WTC11 (cell line): ENCODE measurements around the gene RFPL3. TPM values are rescaled to one million over a fixed set of nuclear protein-coding genes. Genes with fewer than 3 reads are reported as not detected.

Experiments
- ATAC-seq: fragments of 200-7000 bp; cut with Tn5 transposase; 2 replicates; pipeline ENCODE4 v1.10.0; 2021; ENCODE audit warnings: mild to moderate bottlenecking, moderate library complexity
- CTCF ChIA-PET: fragments of 300-600 bp; sonication (Branson Sonifier 250); formaldehyde crosslinking; loops from one replicate; lab custom pipeline; 2021; ENCODE audit warnings: antibody characterized with exemption; lab: Charles Lee
- POLR2A ChIA-PET: fragments of 350-600 bp; sonication (Branson Sonifier 250); formaldehyde crosslinking; loops from one replicate; lab custom pipeline; 2021; ENCODE audit warnings: antibody characterized with exemption; lab: Charles Lee
- DNase-seq: peaks from one replicate; pipeline ENCODE4 v3.0.0; 2021; ENCODE audit warnings: low spot score
- H3K27ac Mint-ChIP-seq: 2 replicates; pipeline ENCODE4 v1.8.0; 2021; ENCODE audit warnings: mixed read lengths
- H3K27me3 Mint-ChIP-seq: 2 replicates; pipeline ENCODE4 v1.8.0; 2021; ENCODE audit warnings: low read depth, mild to moderate bottlenecking, moderate library complexity, mixed read lengths
- H3K36me3 Mint-ChIP-seq: 2 replicates; pipeline ENCODE4 v1.8.0; 2021; ENCODE audit warnings: mixed read lengths
- H3K4me1 Mint-ChIP-seq: 2 replicates; pipeline ENCODE4 v1.8.0; 2022; ENCODE audit warnings: mixed read lengths
- H3K4me3 Mint-ChIP-seq: 2 replicates; pipeline ENCODE4 v1.8.0; 2021; ENCODE audit warnings: mild to moderate bottlenecking, moderate library complexity, mixed read lengths
- H3K9me3 Mint-ChIP-seq: 2 replicates; pipeline ENCODE4 v1.8.0; 2021; ENCODE audit warnings: mixed read lengths
- FOXJ3 ChIP-seq: sonication (generic); formaldehyde crosslinking; IDR thresholded peaks from 2 replicates; pipeline ENCODE4 v1.9.0; 2021; ENCODE audit warnings: missing genetic modification reagents, mild to moderate bottlenecking, borderline replicate concordance
- FOXP1 ChIP-seq: sonication (generic); formaldehyde crosslinking; IDR thresholded peaks from 2 replicates; pipeline ENCODE4 v1.8.0; 2022; ENCODE audit warnings: missing genetic modification reagents, mild to moderate bottlenecking, moderate library complexity, borderline replicate concordance
- OVOL2 ChIP-seq: fragments of 250-450 bp; sonication (Bioruptor Pico); IDR thresholded peaks from 2 replicates; pipeline ENCODE4 v1.9.0; 2021; ENCODE audit warnings: mild to moderate bottlenecking, borderline replicate concordance
- RELA ChIP-seq: sonication (generic); formaldehyde crosslinking; IDR thresholded peaks from 2 replicates; pipeline ENCODE4 v1.8.1; 2022; ENCODE audit warnings: missing genetic modification reagents, mild to moderate bottlenecking, borderline replicate concordance
- SMAD4 ChIP-seq: sonication (generic); formaldehyde crosslinking; IDR thresholded peaks from 2 replicates; pipeline ENCODE4 v1.8.0; 2022; ENCODE audit warnings: mild to moderate bottlenecking, missing genetic modification reagents
- SOX15 ChIP-seq: fragments of 250-450 bp; sonication (Bioruptor Pico); IDR thresholded peaks from 2 replicates; pipeline ENCODE4 v1.9.0; 2021; ENCODE audit warnings: mild to moderate bottlenecking
- TEAD1 ChIP-seq: sonication (generic); formaldehyde crosslinking; IDR thresholded peaks from 2 replicates; pipeline ENCODE4 v1.8.0; 2022; ENCODE audit warnings: mild to moderate bottlenecking, missing genetic modification reagents
- ZNF121 ChIP-seq: sonication (generic); formaldehyde crosslinking; IDR thresholded peaks from 2 replicates; pipeline ENCODE4 v1.8.0; 2023; ENCODE audit warnings: missing genetic modification reagents
- ZNF138 ChIP-seq: sonication (generic); formaldehyde crosslinking; conservative IDR thresholded peaks from 2 replicates; pipeline ENCODE4 v1.8.1; 2022; ENCODE audit warnings: mild to moderate bottlenecking, moderate library complexity, missing genetic modification reagents
- ZNF317 ChIP-seq: sonication (generic); formaldehyde crosslinking; IDR thresholded peaks from 2 replicates; pipeline ENCODE4 v1.8.1; 2023; ENCODE audit warnings: low read depth, mild to moderate bottlenecking, moderate library complexity, missing genetic modification reagents, borderline replicate concordance
- ZNF423 ChIP-seq: fragments of 250-450 bp; sonication (Bioruptor Pico); IDR thresholded peaks from 2 replicates; pipeline ENCODE4 v2.1.2; 2022; ENCODE audit warnings: mild to moderate bottlenecking, moderate library complexity
- total RNA-seq: library from RNA; stranded (reverse); gene quantifications from 3 replicates; pipeline ENCODE4 v1.2.3, GENCODE V29; 2021
- TF ChIP-seq, protein P1 (sequence below): sonication (generic); formaldehyde crosslinking; IDR thresholded peaks from 2 replicates; pipeline ENCODE4 v1.8.1; 2023; ENCODE audit warnings: mild to moderate bottlenecking, missing genetic modification reagents, borderline replicate concordance
- TF ChIP-seq, protein P2 (sequence below): sonication (generic); formaldehyde crosslinking; IDR thresholded peaks from 2 replicates; pipeline ENCODE4 v1.8.1; 2022; ENCODE audit warnings: low read depth, missing genetic modification reagents, borderline replicate concordance
- TF ChIP-seq, protein P3 (sequence below): sonication (generic); formaldehyde crosslinking; IDR thresholded peaks from 2 replicates; pipeline ENCODE4 v1.8.0; 2022; ENCODE audit warnings: mild to moderate bottlenecking, missing genetic modification reagents
- TF ChIP-seq, protein P4 (sequence below): sonication (generic); formaldehyde crosslinking; IDR thresholded peaks from 2 replicates; pipeline ENCODE4 v1.8.1; 2023; ENCODE audit warnings: mild to moderate bottlenecking, moderate library complexity, missing genetic modification reagents
- TF ChIP-seq, protein P5 (sequence below): sonication (generic); formaldehyde crosslinking; IDR thresholded peaks from 2 replicates; pipeline ENCODE4 v1.8.1; 2023; ENCODE audit warnings: mild to moderate bottlenecking, missing genetic modification reagents, moderate library complexity
- TF ChIP-seq, protein P6 (sequence below): fragments of 250-450 bp; sonication (Bioruptor Pico); IDR thresholded peaks from 2 replicates; pipeline ENCODE4 v1.9.0; 2021; ENCODE audit warnings: mild to moderate bottlenecking
- TF ChIP-seq, protein P7 (sequence below): sonication (generic); formaldehyde crosslinking; IDR thresholded peaks from 2 replicates; pipeline ENCODE4 v1.8.1; 2023; ENCODE audit warnings: mild to moderate bottlenecking, missing genetic modification reagents

Gene RFPL3
- total RNA-seq, 1 experiment from 2014 or later, result not detected

DNA sequence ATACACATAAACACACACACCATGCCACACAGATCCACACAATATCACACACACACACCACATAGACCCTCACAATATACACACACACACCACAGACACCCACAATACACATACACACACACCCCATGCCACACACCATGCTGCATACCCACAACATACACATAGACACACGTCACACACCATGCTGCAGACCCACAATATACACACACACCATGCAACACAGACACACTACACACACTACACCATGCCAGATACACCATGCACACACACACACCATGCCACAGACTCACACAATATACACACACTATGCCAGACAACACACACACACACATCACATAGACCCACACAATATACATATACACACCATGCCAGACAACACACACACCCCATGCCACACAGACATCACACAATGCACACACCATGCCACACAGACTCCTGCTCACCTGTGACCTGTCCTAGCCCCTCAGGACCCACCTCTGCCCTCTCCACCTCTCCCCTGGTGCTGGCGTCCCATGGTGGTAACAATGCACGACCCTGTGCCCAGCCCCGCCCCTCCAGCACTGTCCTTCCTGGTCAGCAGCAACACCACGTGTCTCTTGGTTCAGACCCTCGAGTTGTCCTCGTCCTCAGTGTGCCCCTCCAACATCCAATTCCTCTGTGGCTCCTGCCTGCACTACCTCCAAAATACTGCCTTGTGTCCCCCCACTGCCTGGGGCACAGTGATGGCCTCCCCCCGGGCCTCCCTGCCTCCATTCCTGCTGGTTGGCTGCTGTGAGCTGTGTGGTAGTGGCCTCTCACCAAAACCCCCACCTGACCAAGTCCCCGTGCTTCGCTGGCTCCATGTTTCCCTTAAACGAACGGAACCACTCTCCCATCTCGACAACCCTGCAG lies 23.7 kb upstream of the RFPL3 start:
- H3K27me3 Mint-ChIP-seq, result peaks cover 9% of the 10 kb centered on the region; the same call in 1 of the 2 replicates
- H3K36me3 Mint-ChIP-seq, result no peaks in the 10 kb centered on the region
- H3K9me3 Mint-ChIP-seq, result no peaks in the 10 kb centered on the region; the same call in 1 of the 2 replicates
- no peak for ATAC-seq
- CTCF ChIA-PET, result no interaction called here
- TF ChIP-seq TEAD1 (no peak), FOXP1 (0 out of 2 replicates have a peak, but pooled peaks have one; percentile 11)
- H3K4me1 Mint-ChIP-seq, result peaks cover 42% of the 10 kb centered on the region
- DNase-seq, result no peak
- POLR2A ChIA-PET, result interaction anchor here (1.4 kb wide), 1 partner anchor 8 kb away, joined by 3 read pairs; no protein-coding TSS in a partner anchor
- peak overlapping the region; percentile 0; the same call in 1 of the 2 replicates for H3K27ac Mint-ChIP-seq
- no peak overlapping the region for H3K4me3 Mint-ChIP-seq

DNA sequence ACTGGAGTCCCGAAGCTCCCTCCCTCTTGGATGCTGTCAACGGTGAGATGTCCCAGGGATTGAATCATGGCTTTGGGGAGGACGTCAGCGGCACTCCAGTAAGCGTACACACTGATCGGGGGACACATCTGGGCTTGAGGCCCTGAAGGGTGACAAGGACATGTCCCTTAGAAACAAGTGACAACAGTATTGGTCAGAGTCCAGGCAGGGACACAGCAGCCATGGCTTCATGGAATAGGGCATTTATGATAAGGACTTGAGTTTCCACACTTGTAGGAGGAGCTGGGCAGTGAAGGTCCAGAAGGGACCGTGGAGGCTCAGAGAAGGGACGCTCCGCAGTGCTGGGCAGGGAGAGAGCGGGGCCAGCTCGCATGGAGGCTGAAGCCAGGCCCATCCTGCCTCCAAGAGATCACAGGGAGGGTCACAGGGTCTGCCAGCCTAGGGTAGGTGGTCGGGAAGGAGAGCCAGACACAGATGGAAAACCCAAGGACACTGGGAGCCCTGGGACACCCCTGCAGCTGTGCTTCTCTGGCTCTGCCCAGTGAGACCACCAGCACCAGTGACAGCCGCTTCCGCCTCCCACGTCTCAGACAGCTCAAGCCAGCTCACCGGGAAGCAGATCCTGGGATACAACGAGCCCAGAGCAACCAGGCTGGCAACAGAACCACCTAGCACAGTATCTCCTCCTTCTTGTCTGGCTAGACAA lies 22.9 kb upstream of the RFPL3 start:
- POLR2A ChIA-PET, result interaction anchor here (1.4 kb wide), 1 partner anchor 9 kb away, joined by 3 read pairs; no protein-coding TSS in a partner anchor
- no peak for DNase-seq
- no peak for ATAC-seq
- TF ChIP-seq ZNF423 (CRISPR knock-in tag), result no peak
- TF ChIP-seq, protein P1, sequence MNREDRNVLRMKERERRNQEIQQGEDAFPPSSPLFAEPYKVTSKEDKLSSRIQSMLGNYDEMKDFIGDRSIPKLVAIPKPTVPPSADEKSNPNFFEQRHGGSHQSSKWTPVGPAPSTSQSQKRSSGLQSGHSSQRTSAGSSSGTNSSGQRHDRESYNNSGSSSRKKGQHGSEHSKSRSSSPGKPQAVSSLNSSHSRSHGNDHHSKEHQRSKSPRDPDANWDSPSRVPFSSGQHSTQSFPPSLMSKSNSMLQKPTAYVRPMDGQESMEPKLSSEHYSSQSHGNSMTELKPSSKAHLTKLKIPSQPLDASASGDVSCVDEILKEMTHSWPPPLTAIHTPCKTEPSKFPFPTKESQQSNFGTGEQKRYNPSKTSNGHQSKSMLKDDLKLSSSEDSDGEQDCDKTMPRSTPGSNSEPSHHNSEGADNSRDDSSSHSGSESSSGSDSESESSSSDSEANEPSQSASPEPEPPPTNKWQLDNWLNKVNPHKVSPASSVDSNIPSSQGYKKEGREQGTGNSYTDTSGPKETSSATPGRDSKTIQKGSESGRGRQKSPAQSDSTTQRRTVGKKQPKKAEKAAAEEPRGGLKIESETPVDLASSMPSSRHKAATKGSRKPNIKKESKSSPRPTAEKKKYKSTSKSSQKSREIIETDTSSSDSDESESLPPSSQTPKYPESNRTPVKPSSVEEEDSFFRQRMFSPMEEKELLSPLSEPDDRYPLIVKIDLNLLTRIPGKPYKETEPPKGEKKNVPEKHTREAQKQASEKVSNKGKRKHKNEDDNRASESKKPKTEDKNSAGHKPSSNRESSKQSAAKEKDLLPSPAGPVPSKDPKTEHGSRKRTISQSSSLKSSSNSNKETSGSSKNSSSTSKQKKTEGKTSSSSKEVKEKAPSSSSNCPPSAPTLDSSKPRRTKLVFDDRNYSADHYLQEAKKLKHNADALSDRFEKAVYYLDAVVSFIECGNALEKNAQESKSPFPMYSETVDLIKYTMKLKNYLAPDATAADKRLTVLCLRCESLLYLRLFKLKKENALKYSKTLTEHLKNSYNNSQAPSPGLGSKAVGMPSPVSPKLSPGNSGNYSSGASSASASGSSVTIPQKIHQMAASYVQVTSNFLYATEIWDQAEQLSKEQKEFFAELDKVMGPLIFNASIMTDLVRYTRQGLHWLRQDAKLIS, result no peak
- TF ChIP-seq, protein P2, sequence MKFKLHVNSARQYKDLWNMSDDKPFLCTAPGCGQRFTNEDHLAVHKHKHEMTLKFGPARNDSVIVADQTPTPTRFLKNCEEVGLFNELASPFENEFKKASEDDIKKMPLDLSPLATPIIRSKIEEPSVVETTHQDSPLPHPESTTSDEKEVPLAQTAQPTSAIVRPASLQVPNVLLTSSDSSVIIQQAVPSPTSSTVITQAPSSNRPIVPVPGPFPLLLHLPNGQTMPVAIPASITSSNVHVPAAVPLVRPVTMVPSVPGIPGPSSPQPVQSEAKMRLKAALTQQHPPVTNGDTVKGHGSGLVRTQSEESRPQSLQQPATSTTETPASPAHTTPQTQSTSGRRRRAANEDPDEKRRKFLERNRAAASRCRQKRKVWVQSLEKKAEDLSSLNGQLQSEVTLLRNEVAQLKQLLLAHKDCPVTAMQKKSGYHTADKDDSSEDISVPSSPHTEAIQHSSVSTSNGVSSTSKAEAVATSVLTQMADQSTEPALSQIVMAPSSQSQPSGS (CRISPR knock-in tag), result no peak
- no peak for TF ChIP-seq OVOL2 (CRISPR knock-in tag)
- TF ChIP-seq, protein P3, sequence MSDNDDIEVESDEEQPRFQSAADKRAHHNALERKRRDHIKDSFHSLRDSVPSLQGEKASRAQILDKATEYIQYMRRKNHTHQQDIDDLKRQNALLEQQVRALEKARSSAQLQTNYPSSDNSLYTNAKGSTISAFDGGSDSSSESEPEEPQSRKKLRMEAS (CRISPR knock-in tag), result no peak
- TF ChIP-seq SMAD4 (CRISPR knock-in tag), result no peak
- no peak for TF ChIP-seq SOX15 (CRISPR knock-in tag)
- TF ChIP-seq, protein P4, sequence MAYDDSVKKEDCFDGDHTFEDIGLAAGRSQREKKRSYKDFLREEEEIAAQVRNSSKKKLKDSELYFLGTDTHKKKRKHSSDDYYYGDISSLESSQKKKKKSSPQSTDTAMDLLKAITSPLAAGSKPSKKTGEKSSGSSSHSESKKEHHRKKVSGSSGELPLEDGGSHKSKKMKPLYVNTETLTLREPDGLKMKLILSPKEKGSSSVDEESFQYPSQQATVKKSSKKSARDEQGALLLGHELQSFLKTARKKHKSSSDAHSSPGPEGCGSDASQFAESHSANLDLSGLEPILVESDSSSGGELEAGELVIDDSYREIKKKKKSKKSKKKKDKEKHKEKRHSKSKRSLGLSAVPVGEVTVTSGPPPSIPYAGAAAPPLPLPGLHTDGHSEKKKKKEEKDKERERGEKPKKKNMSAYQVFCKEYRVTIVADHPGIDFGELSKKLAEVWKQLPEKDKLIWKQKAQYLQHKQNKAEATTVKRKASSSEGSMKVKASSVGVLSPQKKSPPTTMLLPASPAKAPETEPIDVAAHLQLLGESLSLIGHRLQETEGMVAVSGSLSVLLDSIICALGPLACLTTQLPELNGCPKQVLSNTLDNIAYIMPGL (CRISPR knock-in tag), result no peak
- TF ChIP-seq, all 79 proteins: peak for 0
- CTCF ChIA-PET, result interaction anchor here (1.2 to 2.4 kb wide), 3 partner anchors 69 to 364 kb away, joined by 4 to 7 read pairs (median 6); no protein-coding TSS in a partner anchor
- Mint-ChIP-seq H3K27ac (no peak overlapping the region), H3K36me3 (no peaks in the 10 kb centered on the region), H3K27me3 (peaks cover 14% of the 10 kb centered on the region), H3K4me3 (no peak overlapping the region), H3K4me1 (peaks cover 42% of the 10 kb centered on the region), H3K9me3 (no peaks in the 10 kb centered on the region)

DNA sequence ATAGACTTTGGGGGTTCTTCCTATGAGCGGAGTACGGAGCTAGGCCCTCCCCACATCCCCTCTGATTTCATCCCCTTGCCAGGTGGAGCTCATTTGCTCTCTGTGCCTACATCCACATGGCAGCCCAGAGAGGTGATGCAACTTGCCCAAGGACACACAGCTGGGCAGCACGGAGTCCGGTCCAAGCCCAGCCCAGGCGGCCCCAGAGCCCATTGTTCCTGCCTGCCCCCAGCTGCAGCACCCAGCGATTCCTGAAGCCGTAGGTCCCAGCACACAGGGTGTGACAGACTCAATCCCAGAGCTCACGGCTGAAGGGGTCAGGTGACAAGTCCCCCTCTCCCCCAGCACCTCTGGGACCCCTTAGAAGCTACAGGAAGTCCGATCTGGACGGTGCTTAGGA lies 22.2 kb upstream of the RFPL3 start:
- peaks cover 42% of the 10 kb centered on the region for H3K4me1 Mint-ChIP-seq
- peaks cover 18% of the 10 kb centered on the region for H3K27me3 Mint-ChIP-seq
- H3K36me3 Mint-ChIP-seq, result no peaks in the 10 kb centered on the region
- CTCF ChIA-PET, result interaction anchor here (1.2 to 2.4 kb wide), 4 partner anchors 10 to 365 kb away, joined by 4 to 7 read pairs (median 6); no protein-coding TSS in a partner anchor
- POLR2A ChIA-PET, result interaction anchor here (1.4 kb wide), 1 partner anchor 10 kb away, joined by 3 read pairs; no protein-coding TSS in a partner anchor
- DNase-seq (no peak), ATAC-seq (no peak)
- H3K9me3 Mint-ChIP-seq, result no peaks in the 10 kb centered on the region
- no peak overlapping the region for H3K4me3 Mint-ChIP-seq
- H3K27ac Mint-ChIP-seq, result no peak overlapping the region
- TF ChIP-seq FOXJ3 (no peak), RELA (CRISPR knock-in tag) (no peak), ZNF138 (no peak), OVOL2 (CRISPR knock-in tag) (no peak), ZNF121 (CRISPR knock-in tag) (no peak), ZNF317 (CRISPR knock-in tag) (no peak)
- TF ChIP-seq, protein P5, sequence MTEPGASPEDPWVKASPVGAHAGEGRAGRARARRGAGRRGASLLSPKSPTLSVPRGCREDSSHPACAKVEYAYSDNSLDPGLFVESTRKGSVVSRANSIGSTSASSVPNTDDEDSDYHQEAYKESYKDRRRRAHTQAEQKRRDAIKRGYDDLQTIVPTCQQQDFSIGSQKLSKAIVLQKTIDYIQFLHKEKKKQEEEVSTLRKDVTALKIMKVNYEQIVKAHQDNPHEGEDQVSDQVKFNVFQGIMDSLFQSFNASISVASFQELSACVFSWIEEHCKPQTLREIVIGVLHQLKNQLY, result no peak
- TF ChIP-seq, protein P3 (CRISPR knock-in tag), result no peak
- TF ChIP-seq, protein P6, sequence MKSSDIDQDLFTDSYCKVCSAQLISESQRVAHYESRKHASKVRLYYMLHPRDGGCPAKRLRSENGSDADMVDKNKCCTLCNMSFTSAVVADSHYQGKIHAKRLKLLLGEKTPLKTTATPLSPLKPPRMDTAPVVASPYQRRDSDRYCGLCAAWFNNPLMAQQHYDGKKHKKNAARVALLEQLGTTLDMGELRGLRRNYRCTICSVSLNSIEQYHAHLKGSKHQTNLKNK (CRISPR knock-in tag), result no peak
- TF ChIP-seq, protein P7, sequence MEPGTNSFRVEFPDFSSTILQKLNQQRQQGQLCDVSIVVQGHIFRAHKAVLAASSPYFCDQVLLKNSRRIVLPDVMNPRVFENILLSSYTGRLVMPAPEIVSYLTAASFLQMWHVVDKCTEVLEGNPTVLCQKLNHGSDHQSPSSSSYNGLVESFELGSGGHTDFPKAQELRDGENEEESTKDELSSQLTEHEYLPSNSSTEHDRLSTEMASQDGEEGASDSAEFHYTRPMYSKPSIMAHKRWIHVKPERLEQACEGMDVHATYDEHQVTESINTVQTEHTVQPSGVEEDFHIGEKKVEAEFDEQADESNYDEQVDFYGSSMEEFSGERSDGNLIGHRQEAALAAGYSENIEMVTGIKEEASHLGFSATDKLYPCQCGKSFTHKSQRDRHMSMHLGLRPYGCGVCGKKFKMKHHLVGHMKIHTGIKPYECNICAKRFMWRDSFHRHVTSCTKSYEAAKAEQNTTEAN (CRISPR knock-in tag), result no peak
